Measurements from ENCODE around the gene ABCF1.

- no peak for TF ChIP-seq CTCF (IDR thresholded peaks at IDR 0.05)
- TF ChIP-seq POLR2A (IDR thresholded peaks at IDR 0.05) = no peak
- TF ChIP-seq EP300 (IDR thresholded peaks at IDR 0.05) = no peak
These were observed 480 bp downstream of the ABCF1 start for GRCh38 chr6:30571762-30572082.

All from suprapubic skin (tissue), 3 donors.